ENCODE measurements around the gene ABCA13.

The ABCA13 gene

DNA sequence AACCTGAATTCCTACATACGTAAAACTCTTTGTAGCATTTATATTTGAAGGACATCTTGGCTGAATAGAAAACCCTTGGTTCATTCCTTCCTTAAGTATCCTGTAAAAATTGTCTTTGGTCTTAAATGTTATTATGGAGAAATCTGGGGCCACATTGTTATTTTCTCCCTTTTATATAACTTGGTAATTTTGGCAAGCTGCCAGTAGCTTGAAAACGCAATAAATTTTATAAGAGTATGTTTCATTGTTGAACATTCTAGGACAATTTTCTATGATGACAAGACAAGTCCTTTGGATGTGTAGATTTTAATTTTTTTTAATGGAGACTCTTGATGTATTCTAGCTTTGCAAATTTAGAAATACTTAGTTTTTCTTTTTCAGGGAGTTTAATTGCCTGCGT is 191.9 kb downstream of the ABCA13 start:
- DNase-seq = no peak
- no peaks in the 10 kb centered on the region for H3K27me3 ChIP-seq
- H3K4me3 ChIP-seq (ENCODE audit: low read depth, low read length) = no peak overlapping the region
- no peaks in the 10 kb centered on the region for H3K4me1 ChIP-seq
- TF ChIP-seq, protein P1, sequence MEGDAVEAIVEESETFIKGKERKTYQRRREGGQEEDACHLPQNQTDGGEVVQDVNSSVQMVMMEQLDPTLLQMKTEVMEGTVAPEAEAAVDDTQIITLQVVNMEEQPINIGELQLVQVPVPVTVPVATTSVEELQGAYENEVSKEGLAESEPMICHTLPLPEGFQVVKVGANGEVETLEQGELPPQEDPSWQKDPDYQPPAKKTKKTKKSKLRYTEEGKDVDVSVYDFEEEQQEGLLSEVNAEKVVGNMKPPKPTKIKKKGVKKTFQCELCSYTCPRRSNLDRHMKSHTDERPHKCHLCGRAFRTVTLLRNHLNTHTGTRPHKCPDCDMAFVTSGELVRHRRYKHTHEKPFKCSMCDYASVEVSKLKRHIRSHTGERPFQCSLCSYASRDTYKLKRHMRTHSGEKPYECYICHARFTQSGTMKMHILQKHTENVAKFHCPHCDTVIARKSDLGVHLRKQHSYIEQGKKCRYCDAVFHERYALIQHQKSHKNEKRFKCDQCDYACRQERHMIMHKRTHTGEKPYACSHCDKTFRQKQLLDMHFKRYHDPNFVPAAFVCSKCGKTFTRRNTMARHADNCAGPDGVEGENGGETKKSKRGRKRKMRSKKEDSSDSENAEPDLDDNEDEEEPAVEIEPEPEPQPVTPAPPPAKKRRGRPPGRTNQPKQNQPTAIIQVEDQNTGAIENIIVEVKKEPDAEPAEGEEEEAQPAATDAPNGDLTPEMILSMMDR (IDR thresholded peaks at IDR 0.05; ENCODE audit: low read depth, low read length) = no peak
- no peaks in the 10 kb centered on the region for H3K9me3 ChIP-seq
- H3K36me3 ChIP-seq = no peaks in the 10 kb centered on the region

DNA sequence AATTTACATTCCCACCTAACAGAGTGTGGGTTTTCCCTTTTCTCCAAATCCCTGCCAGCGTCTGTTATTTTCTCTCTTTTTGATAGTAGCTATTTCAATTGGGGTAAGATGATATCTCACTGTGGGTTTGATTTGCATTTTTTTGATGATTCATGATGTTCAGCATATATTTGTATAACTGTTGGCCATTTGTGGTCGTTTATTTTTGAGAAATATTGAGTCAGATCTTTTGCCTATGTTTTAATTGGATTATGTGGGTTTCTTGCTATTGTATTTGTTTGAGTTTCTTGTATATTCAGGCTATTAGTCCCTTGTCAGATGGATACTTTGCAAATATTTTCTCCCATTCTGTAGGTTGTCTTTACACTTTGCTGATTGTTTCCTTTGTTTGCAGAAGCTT is 193.8 kb downstream of the ABCA13 start:
- TF ChIP-seq, protein P1 (IDR thresholded peaks at IDR 0.05; ENCODE audit: low read depth, low read length) = no peak
- Histone ChIP-seq H3K36me3 (no peaks in the 10 kb centered on the region), H3K4me3 (ENCODE audit: low read depth, low read length) (no peak overlapping the region), H3K9me3 (no peaks in the 10 kb centered on the region), H3K27me3 (no peaks in the 10 kb centered on the region), H3K4me1 (no peaks in the 10 kb centered on the region)
- DNase-seq = no peak

DNA sequence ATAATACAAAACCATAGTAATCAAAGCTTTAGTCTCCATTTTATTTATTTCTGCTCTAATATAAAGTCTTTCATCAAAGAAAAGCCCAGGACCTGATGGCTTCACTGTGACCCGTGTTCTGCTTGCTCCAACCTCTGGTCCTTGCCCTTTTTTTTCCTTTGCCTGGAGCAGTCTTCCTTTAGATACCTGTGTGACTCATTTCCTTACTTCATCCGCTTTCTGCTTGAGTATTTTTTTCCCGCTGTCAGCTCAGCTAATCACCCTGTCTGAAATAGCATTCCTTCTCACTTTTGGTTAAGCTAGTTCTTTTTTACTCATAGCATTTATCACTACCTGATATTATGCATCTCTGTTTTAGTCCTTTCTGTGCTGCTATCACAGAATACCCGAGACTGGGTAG is 194.8 kb downstream of the ABCA13 start:
- H3K27me3 ChIP-seq = no peaks in the 10 kb centered on the region
- no peaks in the 10 kb centered on the region for H3K9me3 ChIP-seq
- H3K4me3 ChIP-seq (ENCODE audit: low read depth, low read length) = no peak overlapping the region
- H3K36me3 ChIP-seq = no peaks in the 10 kb centered on the region
- DNase-seq = no peak
- TF ChIP-seq, protein P1 (IDR thresholded peaks at IDR 0.05; ENCODE audit: low read depth, low read length) = no peak
- H3K4me1 ChIP-seq = no peaks in the 10 kb centered on the region

DNA sequence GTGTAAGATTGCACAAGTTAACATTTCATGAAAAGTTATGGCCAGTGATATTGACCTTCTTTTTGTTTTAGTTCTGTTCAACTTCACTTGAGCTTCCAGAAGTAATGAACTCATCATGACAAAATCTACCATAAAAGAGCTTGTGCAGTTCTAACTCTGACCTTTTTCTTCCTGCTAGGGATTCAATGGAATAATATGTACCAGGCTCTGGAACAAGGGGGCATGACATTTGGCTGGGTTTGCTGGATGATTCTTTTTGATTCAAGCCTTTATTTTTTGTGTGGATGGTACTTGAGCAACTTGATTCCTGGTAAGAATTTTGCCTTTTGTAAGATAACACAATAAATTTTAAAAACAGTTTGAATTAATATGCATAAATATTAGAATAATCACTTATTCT is 205.0 kb downstream of the ABCA13 start:
- no peak for DNase-seq
- Histone ChIP-seq H3K27me3 (no peaks in the 10 kb centered on the region), H3K4me1 (no peaks in the 10 kb centered on the region), H3K4me3 (ENCODE audit: low read depth, low read length) (no peak overlapping the region), H3K9me3 (no peaks in the 10 kb centered on the region), H3K36me3 (no peaks in the 10 kb centered on the region)
- TF ChIP-seq, protein P1 (IDR thresholded peaks at IDR 0.05; ENCODE audit: low read depth, low read length) = no peak

DNA sequence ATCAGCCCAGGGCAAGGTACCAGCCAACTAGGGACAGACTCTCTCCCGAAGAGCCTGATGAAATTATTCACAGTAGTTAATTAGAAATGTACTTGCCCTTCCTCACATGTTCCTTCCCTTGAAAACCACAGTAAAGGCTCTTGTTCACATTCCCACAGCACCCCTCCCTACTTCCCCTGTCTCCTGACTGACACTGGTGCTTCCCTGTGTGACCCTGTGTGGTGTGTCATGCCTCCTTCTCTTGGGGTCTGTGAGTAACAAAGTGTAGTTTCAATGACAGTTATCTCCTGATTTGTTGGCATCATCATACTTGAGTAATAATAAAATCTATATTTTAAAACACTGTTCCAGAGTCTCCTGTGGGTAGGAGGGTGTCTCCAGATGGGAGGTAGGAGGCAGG is 209.7 kb downstream of the ABCA13 start:
- Histone ChIP-seq H3K9me3 (no peaks in the 10 kb centered on the region), H3K4me1 (no peaks in the 10 kb centered on the region), H3K36me3 (no peaks in the 10 kb centered on the region), H3K4me3 (ENCODE audit: low read depth, low read length) (no peak overlapping the region), H3K27me3 (no peaks in the 10 kb centered on the region)
- TF ChIP-seq, protein P1 (IDR thresholded peaks at IDR 0.05; ENCODE audit: low read depth, low read length) = no peak
- DNase-seq = no peak

DNA sequence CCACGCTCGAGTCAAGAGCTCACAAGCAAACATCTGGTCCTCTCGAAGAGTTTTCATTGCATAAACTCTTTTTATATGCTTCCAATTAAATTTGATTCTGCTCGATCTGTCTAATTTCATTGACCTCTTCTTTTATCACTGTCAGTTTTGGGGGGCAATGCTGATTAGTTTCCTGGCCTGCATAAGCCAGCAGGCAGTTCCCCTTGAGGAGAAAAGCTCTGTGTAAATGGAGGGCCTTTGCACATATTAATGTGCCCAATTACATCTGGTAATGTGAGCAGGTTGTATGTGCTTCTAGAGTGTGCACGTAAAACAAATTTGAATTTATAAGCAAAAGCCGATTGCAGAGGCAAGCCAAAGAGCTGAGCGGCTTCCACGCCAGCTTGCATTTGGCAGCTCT is 210.3 kb downstream of the ABCA13 start:
- Histone ChIP-seq H3K4me1 (no peaks in the 10 kb centered on the region), H3K4me3 (ENCODE audit: low read depth, low read length) (no peak overlapping the region), H3K9me3 (no peaks in the 10 kb centered on the region), H3K36me3 (no peaks in the 10 kb centered on the region), H3K27me3 (no peaks in the 10 kb centered on the region)
- TF ChIP-seq, protein P1 (IDR thresholded peaks at IDR 0.05; ENCODE audit: low read depth, low read length) = no peak
- DNase-seq = no peak

All from BE2C (cell line).